Psoas muscle (tissue), 8 donors: ENCODE data around the gene FAM83G. TPM values are rescaled to one million over a fixed set of nuclear protein-coding genes. Genes with fewer than 3 reads are reported as not detected.
A peak's percentile ranks its signal among the peaks of the same experiment; 100 is the strongest.

Experiments used
- ATAC-seq, 4 donors: fragments of 200-7000 bp; cut with Tn5 transposase; one replicate each; pipeline ENCODE4 v1.9.1; 2020; ENCODE audit warnings: moderate library complexity in 3 of 4, mild to moderate bottlenecking in 2 of 4
- DNase-seq, 2 donors: peaks; one replicate each; pipeline ENCODE4 v3.0.0-alpha.2; 2020
- H3K27ac ChIP-seq: fragments of 200-600 bp; one replicate; pipeline ENCODE4 v1.8.0; 2022
- H3K27me3 ChIP-seq, 3 donors: fragments of 200-600 bp in 1 of 3; one replicate each; pipeline versions ENCODE4 v1.6.1 to v1.8.0; 2013 to 2022; ENCODE audit warnings: low read length in 2 of 3, mild to moderate bottlenecking in 2 of 3, moderate library complexity in 1 of 3; ENCODE audit not compliant: insufficient read depth in 3 of 3
- H3K36me3 ChIP-seq, 2 donors: fragments of 200-600 bp in 1 of 2; one replicate each; pipeline versions ENCODE4 v1.6.1 to v1.8.0; 2013 to 2022; ENCODE audit warnings: low read depth in 1 of 2, mild to moderate bottlenecking in 1 of 2, moderate library complexity in 1 of 2; ENCODE audit not compliant: insufficient read depth in 1 of 2
- H3K4me1 ChIP-seq: fragments of 200-600 bp; one replicate; pipeline ENCODE4 v1.8.0; 2022
- H3K4me3 ChIP-seq: fragments of 200-600 bp; one replicate; pipeline ENCODE4 v1.8.0; 2022; ENCODE audit warnings: mild to moderate bottlenecking
- H3K9me3 ChIP-seq: fragments of 200-600 bp; one replicate; pipeline ENCODE4 v1.8.0; 2022
- WGBS, 3 donors: extraction: QIAGEN DNeasy Blood & Tissue Kit; methylation state at CpG; one replicate each; pipeline versions ENCODE4 v1.1.6 to v1.1.7; 2013; 5-methylcytosine and 5-hydroxymethylcytosine counted together
- intact Hi-C, 2 donors: fragments of 100-400 bp; cut with DNase I; formaldehyde crosslinking; loops; one replicate each; pipeline versions ENCODE4 v1.11.0 to v1.14.2; 2022
- polyA plus RNA-seq, 3 donors: library from polyadenylated mRNA; stranded (reverse); fragments of 200-250 nt; gene quantifications; one replicate each; pipeline ENCODE4 v1.2.3, GENCODE V29; 2013
- total RNA-seq, 4 donors: library from RNA; stranded (reverse); fragmentation: NEBNext Ultra II Directional in 2 of 4; extraction: Animal tissue kit (Norgen Biotek cat#: 25700) in 2 of 4; gene quantifications; one replicate each; pipeline versions ENCODE4 v1.2.1 to v1.2.4, GENCODE V29; 2021 to 2023
- TF ChIP-seq, protein P1 (sequence below): fragments of 200-600 bp; IDR thresholded peaks from one replicate; pipeline ENCODE4 v1.8.0; 2022; ENCODE audit warnings: antibody characterized with exemption
- donor health status: healthy with polysubstance abuse.
- donor health status: DM: no; HTN: no; CAD: no; lungs with moderate emphysema.
- donor health status: Bipolar disorder and iron deficiency.
- donor health status: healthy.
- donor health status: DM: yes; HTN: yes; CAD: no.
- donor health status: DM: no; HTN: no; CAD: no.
- donor health status: DM: no; HTN: no; CAD: no.
- donor health status: DM: yes; HTN: yes; CAD: no.

FAM83G gene
- total and polyA plus RNA-seq, 7 donors = 7.0 to 65.6 (median 9.2) TPM

DNA sequence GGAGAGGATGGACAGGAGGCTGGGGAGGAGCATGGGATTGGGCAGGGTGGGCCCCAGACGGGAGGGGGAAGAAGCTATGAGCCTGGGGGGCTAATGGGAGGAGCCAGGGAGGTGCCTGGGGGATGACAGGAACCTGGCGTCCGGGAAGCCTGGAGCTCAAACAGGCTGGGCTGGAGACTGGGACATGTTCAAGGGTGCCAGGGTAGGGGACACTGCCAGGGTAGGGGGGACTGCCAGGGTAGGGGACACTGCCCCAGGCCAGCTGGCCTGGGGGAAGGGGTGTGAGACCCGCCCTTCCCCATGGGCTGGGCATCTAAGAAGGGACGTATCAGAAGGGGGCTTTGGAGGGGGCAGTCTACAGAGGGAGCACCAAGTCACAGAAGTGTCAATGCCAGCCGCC is 7.0 kb upstream of the FAM83G start:
- H3K27ac ChIP-seq = no peak overlapping the region
- 75 to 81% (median 80%) methylated on average over 4 to 6 of the region's 6 CpGs for WGBS, 3 donors
- intact Hi-C loops = no loop called here
- H3K4me1 ChIP-seq = no peaks in the 10 kb centered on the region
- ATAC-seq (no peak), DNase-seq (peak in 1 of 2 donors; percentile 6)
- TF ChIP-seq, protein P1, sequence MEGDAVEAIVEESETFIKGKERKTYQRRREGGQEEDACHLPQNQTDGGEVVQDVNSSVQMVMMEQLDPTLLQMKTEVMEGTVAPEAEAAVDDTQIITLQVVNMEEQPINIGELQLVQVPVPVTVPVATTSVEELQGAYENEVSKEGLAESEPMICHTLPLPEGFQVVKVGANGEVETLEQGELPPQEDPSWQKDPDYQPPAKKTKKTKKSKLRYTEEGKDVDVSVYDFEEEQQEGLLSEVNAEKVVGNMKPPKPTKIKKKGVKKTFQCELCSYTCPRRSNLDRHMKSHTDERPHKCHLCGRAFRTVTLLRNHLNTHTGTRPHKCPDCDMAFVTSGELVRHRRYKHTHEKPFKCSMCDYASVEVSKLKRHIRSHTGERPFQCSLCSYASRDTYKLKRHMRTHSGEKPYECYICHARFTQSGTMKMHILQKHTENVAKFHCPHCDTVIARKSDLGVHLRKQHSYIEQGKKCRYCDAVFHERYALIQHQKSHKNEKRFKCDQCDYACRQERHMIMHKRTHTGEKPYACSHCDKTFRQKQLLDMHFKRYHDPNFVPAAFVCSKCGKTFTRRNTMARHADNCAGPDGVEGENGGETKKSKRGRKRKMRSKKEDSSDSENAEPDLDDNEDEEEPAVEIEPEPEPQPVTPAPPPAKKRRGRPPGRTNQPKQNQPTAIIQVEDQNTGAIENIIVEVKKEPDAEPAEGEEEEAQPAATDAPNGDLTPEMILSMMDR = no peak
- no peaks in the 10 kb centered on the region for H3K36me3 ChIP-seq
- no peaks in the 10 kb centered on the region for H3K27me3 ChIP-seq
- H3K9me3 ChIP-seq = no peaks in the 10 kb centered on the region
- H3K4me3 ChIP-seq = no peak overlapping the region

- intact Hi-C loops = no loop called here
- no peaks in the 10 kb centered on the region for H3K36me3 ChIP-seq
- TF ChIP-seq, protein P1 = no peak
- H3K27ac ChIP-seq = no peak overlapping the region
- H3K27me3 ChIP-seq = no peaks in the 10 kb centered on the region
- WGBS, 3 donors = 66 to 69% (median 68%) methylated on average over 11 of the region's 11 CpGs
- H3K4me3 ChIP-seq = no peak overlapping the region
- peak; percentile 2 to 7 for DNase-seq
- ATAC-seq = no peak
- H3K4me1 ChIP-seq = no peaks in the 10 kb centered on the region
- no peaks in the 10 kb centered on the region for H3K9me3 ChIP-seq
Measured at GRCh38 chr17:19010729-19011505, 6.4 kb upstream of the FAM83G start.

- intact Hi-C loops = no loop called here
- ATAC-seq = no peak
- no peak for DNase-seq
- H3K9me3 ChIP-seq = no peaks in the 10 kb centered on the region
- no peak overlapping the region for H3K27ac ChIP-seq
- WGBS, 3 donors = 90 to 92% (median 91%) methylated on average over 12 of the region's 12 CpGs
- H3K27me3 ChIP-seq = peaks cover 0 to 4% (median 0%) of the 10 kb centered on the region in 3 donors
- H3K36me3 ChIP-seq = no peaks in the 10 kb centered on the region
- no peaks in the 10 kb centered on the region for H3K4me1 ChIP-seq
- TF ChIP-seq, protein P1 = no peak
- no peak overlapping the region for H3K4me3 ChIP-seq
Measured at GRCh38 chr17:19009970-19010369, 5.4 kb upstream of the FAM83G start.

- no peaks in the 10 kb centered on the region for H3K36me3 ChIP-seq
- peaks cover 0 to 6% (median 3%) of the 10 kb centered on the region in 3 donors for H3K27me3 ChIP-seq
- no peak overlapping the region for H3K27ac ChIP-seq
- intact Hi-C loops = no loop called here
- no peak for ATAC-seq
- no peak overlapping the region for H3K4me3 ChIP-seq
- H3K4me1 ChIP-seq = no peaks in the 10 kb centered on the region
- no peaks in the 10 kb centered on the region for H3K9me3 ChIP-seq
- no peak for DNase-seq
- TF ChIP-seq, protein P1 = no peak
Measured at GRCh38 chr17:19006698-19007097, 2.1 kb upstream of the FAM83G start.
